Activated effector memory CD4-positive, alpha-beta T cell treated with anti-CD3 and anti-CD28 coated beads, Interleukin-2, amount 50 U/mL, for 16 hours (primary cell): Measurements from ENCODE around the gene KLK14.
A peak's percentile ranks its signal among the peaks of the same experiment; 100 is the strongest.

Experiments used
- DNase-seq: peaks from one replicate; pipeline ENCODE4 v3.0.0-alpha.2; 2020

KLK14 gene

DNA sequence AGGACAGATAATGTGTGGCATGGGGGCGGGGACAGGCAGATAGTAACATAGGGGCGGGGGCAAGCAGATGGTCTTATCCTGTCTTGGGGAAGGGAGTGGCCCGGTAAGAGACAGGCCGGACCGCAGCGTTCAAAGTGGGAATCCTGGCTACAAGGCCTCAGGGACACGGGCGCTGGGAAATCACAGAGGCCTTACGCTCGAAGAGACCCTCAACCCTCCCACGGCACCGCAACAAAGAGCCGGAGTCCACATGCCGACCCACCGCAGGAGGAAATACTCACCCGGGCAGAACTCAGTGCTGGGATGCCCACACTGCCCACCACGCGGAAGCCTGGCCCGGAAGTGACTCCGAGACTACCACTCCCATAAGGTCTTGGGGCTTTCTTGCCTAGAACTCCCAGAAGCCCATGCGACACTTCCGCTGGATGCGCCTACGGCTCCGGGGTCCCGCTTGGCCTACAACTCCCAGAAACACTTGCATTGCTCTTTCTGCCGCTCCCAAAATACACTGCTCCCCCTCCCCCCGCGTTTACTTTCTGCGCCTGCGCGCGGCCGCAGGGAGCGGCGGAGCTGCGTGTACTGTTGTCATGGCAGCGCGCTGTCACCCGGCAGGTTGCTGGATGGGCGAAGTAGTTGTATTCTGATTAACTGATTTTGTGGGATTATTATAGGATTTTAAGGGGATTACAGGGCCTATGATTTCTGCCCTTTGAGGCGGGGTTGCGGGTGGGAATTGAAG lies 25.5 kb upstream of the KLK14 start, which contains the start of gene CTU1:
Gene CTU1, minus strand, starts transcription at position 344 of the 739 bp plus-strand sequence. CDS start 3,840 bp downstream, outside the sequence.
- DNase-seq: peak; percentile 100

DNA sequence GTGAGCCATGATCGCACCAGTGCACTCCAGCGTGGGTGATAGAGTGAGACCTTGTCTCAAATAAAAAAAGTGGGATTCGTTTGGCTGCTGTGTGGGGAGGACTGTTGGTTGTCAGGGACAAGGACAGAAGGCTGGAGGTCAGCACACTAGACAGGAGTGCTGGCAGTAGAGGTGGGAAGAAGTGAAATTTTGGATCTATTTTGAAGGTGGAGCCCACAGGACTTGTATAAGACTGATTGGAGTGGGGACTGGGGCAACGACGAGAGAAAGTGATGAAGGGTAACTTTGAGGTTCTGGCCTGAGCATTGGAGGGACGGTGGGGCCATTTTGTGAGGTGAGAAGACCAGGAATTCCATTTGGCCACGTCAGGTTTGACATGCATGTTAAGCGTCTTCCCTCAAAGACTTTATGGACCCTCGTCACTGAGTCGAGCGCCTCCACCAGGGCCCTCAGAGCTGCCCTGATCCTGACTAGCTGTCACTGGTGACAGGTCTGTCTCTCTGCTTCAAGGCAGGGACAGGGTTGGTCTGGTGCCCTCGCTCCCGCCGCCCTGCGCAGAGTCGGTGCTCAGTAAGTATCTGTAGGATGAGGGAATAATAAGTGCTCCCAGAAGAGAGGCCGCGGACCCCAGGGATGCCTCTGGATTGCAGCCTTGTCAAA lies 24.8 kb upstream of the KLK14 start:
- no peak for DNase-seq

DNA sequence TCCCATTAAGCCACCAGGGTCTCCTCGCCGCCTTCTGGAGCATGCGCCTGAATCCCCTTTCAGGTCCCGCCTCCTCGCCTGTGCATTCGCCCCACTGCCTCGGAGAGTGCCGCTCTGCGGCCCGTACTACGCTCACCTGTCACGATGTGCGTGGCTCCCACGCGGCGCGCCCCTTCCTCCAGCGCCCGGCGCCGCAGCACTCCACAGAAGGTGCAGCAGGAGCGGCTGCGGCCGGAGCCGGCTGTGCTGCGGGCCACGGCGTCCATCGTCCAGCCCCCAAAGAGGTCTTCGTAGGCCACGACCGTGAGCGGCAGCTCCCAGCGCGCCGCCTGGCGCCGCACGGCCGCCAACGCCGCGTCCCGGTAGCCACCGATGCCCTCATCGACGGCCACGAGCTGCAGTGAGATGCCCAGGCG lies 21.2 kb upstream of the KLK14 start:
- no peak for DNase-seq

DNA sequence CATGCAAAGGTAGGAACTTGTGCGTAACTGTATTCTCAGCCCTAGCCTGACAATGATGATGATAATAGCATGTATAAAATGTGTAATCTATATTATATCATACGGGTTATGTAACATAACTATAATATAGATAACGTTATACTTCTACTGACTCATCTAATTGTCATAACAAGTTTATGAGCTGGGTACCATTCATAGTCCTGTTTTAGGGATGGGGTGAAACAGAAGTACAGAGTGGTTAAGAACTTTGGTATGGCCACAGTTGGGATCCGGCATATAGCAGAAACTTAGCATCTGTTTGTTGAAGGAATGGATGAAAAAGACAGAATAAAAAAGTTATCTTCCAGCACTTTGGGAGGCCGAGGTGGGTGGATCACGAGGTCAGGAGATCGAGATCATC lies 20.3 kb upstream of the KLK14 start:
- DNase-seq: no peak

DNA sequence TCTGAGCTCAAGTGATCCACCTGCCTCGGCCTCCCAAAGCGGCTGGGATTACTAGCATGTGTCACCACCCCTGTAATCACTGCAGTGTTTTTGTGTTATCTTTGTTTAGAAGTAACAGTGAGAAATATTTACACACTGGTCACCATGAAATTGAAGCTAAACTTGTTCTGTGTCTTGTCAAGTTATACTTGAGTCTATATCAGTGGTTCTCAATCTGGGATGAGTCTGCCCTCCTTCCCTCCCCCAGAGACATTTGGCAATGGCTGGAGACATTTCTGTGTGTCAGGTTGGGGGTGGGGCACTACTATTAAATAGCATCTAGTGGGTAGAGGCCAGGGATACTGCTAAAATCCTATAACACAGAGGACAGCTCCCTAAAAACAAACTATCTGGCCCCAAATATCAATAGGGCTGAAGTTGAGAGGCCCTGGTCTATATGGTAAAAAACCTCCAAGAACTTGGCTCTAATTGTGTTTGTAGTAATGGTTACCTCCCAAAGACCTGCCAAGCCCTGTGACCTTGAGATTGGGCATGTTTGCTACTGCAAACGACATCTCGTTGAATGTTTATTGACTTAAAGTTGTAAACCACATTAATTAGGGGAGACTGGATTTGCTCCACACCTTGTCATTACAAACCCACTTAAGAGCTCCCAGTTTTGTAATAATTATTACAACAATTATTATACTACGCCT lies 18.6 kb upstream of the KLK14 start:
- DNase-seq: no peak

DNA sequence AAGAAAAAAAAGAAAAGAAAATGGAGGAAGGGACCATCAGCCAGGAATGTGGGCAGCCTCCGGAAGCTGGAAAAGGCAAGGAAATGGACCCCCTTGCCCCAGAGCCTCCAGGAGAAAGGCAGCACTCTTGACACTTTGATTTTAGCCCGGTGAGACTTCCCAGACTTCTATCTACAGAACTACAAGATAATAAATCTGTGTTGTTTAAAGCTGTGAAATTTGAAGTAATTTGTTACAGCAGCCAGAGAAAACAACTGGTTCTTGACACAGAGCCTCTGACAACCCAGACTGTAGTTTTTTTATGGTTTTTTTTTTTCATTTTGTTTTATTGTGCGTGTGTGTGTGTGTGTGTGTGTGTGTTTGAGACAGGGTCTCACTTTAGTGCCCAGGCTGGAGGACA lies 17.9 kb upstream of the KLK14 start:
- no peak for DNase-seq

DNA sequence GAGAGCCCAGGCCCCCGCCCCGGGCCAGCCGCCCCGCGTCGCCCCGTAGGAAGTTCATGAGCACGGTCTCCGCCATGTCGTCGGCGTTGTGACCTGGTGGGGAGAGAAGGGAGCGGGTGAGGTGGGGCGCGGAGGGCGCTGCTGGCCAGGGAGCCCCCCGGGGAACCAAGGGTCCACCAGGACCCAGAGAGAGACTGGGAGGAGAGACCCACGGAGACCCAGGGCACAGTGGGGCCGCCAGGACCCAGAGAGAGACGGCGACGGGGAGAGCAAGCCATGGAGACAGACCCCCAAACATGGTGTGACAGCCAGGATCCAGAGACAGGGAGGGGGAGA lies 16.3 kb upstream of the KLK14 start:
- DNase-seq: no peak

DNA sequence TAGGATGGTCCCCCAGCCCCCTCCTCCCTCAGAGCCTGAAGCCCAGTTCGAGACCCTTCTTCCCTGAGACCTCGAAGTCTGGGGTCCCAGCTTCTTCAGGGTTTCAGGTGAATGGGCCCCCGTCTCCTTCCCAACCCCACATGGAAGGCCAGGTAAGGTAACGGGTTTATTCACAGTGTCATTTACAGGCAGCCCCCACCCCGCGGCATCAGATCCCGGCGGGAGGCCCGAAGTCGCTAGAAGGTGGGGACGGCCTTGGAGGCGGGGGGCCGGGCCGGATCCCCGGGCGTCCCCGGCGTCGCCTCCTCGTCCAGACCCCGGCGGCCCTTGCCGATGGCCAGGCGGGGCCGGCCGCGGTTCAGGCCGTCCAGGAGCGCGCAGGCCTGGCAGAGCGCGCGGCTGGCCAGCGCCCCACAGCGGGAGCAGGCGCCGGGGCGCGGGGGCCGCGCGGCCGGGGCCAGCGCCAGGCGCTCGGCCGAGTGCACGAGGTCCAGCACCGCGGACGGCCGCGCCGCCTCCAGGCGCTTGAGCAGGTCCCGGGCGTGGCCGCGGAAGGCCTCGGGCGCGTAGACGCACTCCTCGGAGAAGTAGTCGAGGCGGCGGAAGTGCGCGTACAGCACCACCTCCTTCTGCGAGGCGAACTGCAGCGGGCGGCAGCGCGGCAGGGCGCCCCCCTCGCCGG lies 15.8 kb upstream of the KLK14 start:
- peak; percentile 71 for DNase-seq

DNA sequence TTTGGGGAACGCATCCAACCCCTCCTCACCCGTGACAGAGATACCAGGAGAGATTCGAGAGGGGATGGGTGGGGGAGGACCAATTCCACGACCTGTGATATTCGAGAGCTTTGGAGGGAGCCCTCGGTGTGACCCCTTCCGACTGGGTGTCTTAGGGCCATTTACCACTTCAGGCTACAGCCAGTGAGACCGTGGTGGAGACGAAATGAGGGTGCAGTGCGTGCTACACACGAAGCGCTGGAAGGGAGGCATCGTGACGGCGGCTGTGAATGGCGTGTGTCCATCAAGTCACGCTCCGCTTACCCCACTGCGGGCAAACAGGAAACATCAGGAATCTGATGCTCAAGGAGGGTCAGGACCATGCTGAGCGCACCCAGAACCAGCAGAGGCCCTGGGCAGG lies 15.1 kb upstream of the KLK14 start:
- no peak for DNase-seq

DNA sequence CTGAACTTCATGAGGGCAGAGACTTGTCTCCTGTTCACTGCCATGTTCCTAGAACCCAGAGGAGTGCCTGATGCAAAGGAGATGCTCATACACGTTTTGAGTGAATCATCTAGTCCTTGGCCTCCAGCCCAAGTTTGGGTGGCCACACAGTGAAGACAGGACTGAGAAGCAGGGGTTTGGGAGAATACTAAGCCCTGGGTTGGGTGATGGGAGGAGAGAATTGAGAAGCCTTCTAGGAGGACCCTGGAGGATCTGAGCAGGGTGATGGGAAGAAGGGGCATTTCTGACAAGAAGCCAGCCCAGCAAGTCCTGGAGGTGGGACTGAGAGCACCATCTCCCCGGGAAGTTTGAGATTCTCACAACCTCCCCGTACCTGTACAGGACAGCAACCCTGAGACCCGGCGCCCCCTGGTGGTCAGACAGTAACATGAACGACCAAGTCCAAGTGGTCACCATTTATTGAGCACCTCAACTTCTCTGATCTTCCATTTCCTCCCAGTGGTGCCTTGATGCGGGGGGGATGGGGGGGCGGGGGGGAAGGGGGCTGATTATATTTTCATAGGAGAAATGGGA lies 14.6 kb upstream of the KLK14 start:
- peak; percentile 90 for DNase-seq

DNA sequence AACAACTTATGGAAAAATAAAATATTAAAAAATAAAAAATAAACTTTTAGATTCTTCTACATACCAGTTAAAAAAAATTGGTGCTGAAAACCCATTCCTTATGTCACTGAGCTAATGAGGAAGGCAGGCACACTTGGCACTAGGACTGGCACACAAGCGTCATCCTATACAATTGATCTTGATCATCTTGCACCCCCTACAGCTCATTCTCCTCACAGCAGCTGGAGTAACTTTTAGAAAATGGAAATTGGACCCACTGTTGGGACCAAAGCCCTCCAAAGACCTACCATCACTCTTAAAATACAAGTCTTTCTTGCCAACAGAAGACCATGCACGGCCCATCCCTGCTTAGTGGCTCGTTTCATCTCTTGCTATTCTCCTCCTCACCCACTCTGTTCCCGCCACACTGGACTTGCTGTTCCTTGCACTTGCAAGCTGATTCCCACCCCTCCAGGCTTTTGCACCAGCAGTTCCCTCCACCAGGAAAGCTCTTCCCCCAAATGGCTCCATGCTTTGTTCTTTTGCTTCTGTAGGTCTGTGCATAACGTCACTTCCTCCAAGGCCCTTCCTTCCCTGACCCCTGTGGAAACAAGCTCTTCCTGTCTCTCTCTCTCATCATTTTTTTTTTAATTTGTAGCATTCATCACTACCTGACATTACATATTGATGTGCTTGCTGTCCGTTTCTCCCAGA lies 13.9 kb upstream of the KLK14 start:
- DNase-seq: no peak

DNA sequence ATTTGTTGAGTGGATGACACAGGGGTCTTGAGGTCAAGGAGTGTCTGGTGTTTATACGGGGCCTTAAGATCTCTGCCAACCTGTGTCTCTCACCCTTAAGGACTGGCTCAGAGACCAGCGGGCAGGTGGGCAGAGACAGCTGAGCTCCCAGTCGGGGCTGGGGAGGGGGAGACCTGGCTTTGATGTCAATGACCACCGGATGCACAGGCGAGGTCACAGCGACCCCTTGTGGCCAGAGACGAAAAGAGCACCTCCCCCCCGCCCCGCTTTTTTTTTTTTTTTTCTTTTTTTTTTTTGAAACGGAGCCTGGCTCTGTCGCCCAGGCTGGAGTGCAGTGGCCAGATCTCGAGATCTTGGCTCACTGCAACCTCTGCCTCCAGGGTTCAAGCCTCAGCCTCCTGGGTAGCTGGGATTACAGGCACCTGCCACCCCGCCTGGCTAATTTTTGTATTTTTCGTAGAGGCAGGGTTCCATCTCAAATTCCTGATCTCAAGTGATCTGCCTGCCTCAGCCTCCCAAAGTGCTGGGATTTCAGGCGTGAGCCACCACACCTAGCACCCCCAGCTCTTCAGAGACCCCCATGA lies 12.1 kb upstream of the KLK14 start:
- DNase-seq: peak; percentile 75

DNA sequence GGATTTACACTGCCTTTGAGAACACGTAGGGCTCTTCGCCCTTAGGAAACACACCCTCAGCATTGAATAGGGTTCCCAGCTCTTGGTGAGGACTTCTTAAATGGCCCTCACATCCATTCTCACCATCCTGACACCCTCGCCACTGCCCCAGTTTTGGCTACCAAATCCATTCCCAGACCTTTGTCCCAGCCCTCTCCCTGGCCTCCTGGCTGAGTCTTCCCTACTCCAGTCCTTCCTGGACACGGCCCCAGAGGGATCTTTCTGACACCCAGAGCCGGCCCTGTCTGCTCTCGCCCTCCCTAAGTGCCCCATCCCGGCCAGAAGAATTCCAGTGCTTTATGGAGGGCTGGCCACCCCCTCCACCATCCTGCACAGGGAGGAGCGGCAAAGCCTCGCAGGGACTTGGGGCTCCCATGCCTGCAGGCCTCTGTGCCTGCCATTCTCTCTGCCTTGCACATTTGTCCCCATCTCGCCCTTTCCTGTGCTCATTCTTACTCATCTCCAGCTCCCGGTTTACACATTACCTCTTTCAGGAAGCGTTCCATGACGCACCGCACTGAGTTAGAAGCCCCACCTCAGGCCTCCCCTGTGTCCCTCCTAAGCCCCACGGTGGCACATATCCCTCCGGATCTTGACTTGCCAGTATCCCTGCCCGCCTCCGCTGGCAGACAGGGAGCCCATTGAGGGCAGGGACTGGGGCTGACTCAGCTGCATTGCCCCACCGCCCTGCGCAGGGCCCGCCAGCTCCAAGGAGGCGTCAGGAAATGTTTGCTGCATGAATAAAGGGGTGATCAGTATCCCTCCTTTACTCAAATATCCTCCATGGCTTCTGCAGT lies 11.0 kb upstream of the KLK14 start:
- no peak for DNase-seq

DNA sequence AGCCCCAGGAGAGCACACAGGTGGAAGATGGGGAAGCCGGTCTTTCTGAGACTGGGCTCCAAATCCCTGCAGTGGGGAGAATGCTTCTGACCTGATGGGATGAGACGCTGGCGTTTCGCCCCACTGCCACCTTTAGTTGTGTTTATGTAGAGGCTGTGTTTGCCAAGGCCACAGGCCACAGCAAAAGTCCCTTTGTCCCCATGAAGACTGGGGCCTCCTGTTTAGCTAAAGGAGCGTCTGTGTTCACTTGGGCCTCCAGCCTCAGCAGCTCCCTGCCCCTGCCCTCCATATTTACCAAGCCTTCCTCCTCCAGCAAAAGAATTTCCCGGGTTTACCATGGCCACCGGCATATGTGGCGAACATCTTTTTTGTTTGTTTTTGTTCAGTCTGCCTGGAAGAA lies 10.4 kb upstream of the KLK14 start:
- no peak for DNase-seq

DNA sequence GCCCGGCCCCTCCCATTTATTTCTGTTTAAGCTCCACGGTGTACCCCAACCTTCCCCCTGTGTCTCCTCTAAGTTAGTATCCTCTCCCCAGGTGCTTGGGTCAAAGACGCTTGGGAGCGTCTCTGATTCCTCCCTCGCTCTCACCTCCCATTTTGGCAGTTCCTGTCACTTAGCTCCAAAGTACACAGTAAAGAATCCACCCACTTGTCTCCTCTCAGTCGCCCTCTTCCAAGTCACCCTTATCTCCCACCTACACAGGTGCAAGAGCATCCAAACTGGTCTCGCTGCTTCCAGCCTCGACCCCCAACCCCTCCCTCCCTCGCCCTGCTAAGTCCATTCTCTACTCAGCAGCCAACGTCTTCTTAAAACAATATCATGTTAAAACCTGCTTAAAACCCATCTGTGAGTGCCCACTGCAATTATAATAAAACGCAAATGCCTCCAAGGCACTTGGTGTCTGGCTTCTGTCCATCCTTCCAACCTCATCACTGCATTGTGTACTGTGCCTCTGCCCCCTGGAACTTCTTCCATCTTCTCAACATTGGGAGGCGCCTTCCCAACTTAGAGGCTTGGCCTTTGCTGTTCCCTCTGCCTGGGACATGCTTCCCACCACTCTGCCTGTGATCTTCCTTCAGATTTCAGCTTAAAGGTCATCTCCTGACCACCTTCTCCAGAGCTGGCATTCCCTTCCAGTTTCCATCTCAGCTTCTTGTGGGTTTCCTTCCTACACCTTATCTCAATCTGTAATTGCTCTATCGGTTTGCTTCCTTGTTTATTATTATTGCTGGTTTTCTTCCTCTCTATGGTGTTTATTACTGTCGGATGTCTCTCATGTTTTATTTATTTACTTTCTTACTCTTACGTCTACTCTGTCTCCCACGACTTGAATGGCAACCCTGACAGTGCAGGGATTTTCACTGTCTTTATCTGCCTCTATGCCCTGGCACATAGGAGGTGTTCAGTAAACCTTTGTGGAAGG lies 9.5 kb upstream of the KLK14 start:
- no peak for DNase-seq

DNA sequence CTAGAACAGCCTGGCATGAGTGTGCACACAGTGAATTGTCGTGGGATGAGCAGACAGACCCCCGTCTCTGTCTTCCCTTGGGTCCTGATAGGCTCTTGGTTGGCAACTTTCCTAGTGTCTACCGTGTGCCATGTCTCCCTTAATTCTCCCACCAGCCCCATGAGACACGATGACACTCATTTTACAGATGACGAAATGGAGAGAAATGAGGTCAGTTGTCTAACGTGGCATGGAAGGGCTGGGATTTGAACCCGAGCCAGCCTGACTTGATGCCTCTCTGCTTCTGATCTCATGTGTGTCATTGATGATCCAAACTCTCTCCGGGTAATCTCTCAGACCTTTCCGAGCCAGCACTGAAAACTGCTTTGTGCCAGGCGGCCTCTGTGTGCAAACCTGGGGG lies 8.4 kb upstream of the KLK14 start:
- no peak for DNase-seq

DNA sequence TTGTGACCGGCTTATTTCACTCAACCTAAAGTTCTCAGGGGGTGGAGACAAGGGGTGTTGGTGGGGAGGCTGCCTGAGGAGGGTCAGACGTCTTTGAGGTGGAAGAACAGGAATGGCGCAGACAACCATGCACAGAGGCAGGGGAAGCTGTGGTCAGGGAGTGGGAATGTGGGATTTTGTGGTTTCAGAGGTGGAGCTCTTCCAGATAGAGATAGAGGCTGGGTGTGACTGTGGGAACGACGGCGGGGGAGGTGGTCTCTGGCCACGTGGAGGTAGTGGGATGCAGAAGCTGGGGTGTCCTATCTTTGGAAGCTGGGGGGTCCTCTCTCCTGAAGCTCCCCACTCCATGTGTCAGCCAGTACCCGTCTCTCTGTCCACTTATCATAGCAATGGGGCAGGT lies 7.8 kb upstream of the KLK14 start:
- DNase-seq: no peak

DNA sequence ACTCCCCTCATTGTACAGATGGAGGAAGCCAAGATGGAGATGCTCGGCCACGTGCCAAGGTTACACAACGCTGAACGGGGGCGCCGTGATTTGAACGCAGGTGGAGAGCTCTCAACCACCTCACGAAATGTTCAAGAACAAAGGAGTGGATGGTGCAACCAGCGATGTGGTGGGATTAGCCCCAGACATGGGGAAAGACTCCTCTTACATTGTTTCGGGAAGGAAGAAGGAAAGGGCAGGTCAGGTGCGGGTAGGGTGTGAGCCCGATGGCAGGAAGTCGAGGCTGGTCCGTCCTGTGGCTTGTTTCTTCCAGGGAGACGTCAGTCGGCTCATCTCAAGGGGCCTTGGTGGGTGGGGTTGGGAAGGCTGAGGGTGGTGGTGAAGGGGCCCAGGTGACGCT lies 7.1 kb upstream of the KLK14 start:
- no peak for DNase-seq

DNA sequence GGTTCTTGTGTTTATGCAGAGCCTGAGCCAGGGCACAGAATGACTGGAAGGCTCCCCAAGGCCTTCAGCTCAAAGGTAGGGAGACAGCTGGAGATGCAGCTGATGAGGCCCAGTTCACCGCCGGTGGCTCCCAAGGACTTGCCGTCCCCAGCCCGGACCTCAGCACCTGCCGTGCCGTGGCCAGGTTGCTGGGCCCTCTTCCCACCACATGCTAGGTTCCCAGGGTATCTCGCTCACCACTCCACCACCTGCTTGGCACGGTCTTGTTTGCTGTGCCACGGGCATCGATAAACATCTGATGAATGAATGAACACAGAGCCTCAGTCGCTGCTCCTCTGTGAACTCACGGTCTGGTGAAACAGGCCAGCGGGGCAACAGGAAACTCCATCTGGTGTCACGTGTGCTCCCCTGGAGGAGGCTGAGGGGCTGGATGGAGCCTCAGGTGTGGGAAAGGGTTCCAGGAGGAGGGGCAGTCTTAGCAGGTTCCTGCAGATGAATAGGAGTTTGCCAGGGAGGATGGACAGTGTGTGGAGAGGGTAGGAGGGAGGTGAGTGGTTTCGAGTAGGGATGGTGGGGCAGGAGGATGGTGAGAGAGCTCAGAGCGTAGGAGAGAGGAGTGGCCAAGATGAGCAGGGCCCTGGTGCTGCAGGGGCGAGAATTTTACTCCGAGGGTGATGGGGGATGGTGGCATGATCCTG lies 3.6 kb upstream of the KLK14 start:
- peak; percentile 42 for DNase-seq
